ENCODE data around the gene NBEA. TPM values are rescaled to one million over a fixed set of nuclear protein-coding genes. Genes with fewer than 3 reads are reported as not detected.

Gene NBEA
- total RNA-seq, 1 donor from 2014 or later: 6.6 TPM

DNA sequence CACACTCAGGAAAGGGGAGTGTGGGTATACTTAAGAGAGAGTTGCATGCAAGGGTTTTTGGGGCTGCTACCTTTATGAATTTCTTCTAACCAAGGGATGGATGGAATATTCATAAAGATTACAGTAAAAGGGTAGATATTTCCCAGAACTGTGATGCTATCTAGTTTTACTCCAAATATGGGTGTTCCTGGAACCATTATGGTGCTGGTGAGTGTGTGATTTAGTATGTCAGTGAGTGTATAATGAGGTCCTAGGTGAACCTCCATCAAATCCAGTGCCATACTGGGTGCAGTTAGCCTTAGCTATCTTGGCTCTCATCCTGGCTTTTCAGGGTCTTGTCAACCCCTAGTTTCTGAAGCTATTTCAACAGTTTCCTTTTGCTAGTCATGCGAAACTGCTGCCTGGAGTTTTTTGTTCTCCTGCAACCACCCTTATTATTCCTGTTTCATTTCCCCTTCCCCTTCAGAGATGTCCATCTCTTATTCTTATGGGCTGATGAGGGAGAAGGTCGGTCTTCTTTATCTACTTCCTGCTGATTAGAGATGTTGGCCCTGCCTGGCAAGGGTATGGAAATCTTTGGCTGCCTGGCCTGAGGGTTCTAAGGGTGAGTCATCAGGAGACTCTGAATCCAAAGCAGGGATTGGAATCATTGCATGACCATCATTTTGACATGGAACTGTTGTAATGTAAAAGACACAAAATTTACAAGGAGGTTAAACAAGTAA lies 202.3 kb downstream of the NBEA start:
- no peak for ATAC-seq
- H3K27me3 ChIP-seq (ENCODE audit: low read depth): no peaks in the 10 kb centered on the region

GRCh38 chr13:35146686-35147085 lies 204.6 kb downstream of the NBEA start:
- no peaks in the 10 kb centered on the region for H3K4me1 ChIP-seq
- TF ChIP-seq CTCF (IDR thresholded peaks at IDR 0.05): no peak
- no peaks in the 10 kb centered on the region for H3K36me3 ChIP-seq
- ATAC-seq (no peak), DNase-seq (no peak)
- no peak overlapping the region for H3K4me3 ChIP-seq
- intact Hi-C loops (cut with DNase I): no loop called here
- no peak overlapping the region for H3K27ac ChIP-seq
- no peaks in the 10 kb centered on the region for H3K27me3 ChIP-seq (ENCODE audit: low read depth)
- no peaks in the 10 kb centered on the region for H3K9me3 ChIP-seq

More for the DNA sequence above, 202.3 kb downstream of the NBEA start:
- no peak overlapping the region for H3K27ac ChIP-seq
- H3K36me3 ChIP-seq: no peaks in the 10 kb centered on the region
- no peak overlapping the region for H3K4me3 ChIP-seq
- no peaks in the 10 kb centered on the region for H3K4me1 ChIP-seq
- intact Hi-C loops (cut with DNase I): no loop called here
- no peak for DNase-seq
- H3K9me3 ChIP-seq: no peaks in the 10 kb centered on the region
- TF ChIP-seq CTCF (IDR thresholded peaks at IDR 0.05): no peak

DNA sequence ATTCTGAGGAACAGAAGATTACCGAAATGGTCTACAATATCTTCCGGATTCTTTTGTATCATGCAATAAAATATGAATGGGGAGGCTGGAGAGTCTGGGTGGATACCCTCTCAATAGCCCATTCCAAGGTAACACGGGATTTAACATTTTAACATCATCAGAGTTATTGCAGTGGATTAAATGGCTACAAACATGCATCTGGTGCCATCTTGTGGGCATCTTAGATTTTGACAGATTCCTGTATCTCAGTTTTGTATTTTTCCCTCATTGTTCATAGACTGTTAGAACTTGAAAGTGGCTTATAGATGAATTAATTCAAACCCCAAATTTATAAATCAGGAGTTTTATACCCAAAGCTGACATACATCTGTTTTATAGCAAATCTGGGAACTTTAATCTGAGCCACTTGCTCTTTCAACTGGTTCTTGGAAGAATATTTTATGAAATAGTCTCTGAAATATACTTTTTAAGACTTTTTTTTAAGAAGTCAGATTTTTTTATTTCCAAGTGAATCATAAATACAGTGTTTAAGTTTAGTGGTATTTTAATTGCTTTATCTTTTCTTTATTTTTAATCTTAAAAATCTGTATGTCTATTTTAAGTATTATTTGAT lies 215.2 kb downstream of the NBEA start:
- Histone ChIP-seq H3K4me3 (no peak overlapping the region), H3K36me3 (no peaks in the 10 kb centered on the region), H3K27me3 (ENCODE audit: low read depth) (no peaks in the 10 kb centered on the region), H3K27ac (no peak overlapping the region), H3K4me1 (no peaks in the 10 kb centered on the region), H3K9me3 (no peaks in the 10 kb centered on the region)
- peak in 1 of 2 donors; percentile 74 for ATAC-seq
- intact Hi-C loops (cut with DNase I): no loop called here
- DNase-seq: no peak
- TF ChIP-seq CTCF (IDR thresholded peaks at IDR 0.05): peak; percentile 61

- no peak for DNase-seq
- Histone ChIP-seq H3K4me3 (no peak overlapping the region), H3K36me3 (no peaks in the 10 kb centered on the region), H3K27ac (no peak overlapping the region), H3K4me1 (no peaks in the 10 kb centered on the region), H3K9me3 (no peaks in the 10 kb centered on the region), H3K27me3 (ENCODE audit: low read depth) (no peaks in the 10 kb centered on the region)
- no peak for ATAC-seq
- TF ChIP-seq CTCF (IDR thresholded peaks at IDR 0.05): no peak
- intact Hi-C loops (cut with DNase I): no loop called here
These were observed 217.0 kb downstream of the NBEA start for GRCh38 chr13:35159041-35159440.

- Histone ChIP-seq H3K36me3 (no peaks in the 10 kb centered on the region), H3K27me3 (ENCODE audit: low read depth) (no peaks in the 10 kb centered on the region), H3K27ac (no peak overlapping the region), H3K9me3 (no peaks in the 10 kb centered on the region), H3K4me3 (no peak overlapping the region), H3K4me1 (no peaks in the 10 kb centered on the region)
- no peak for ATAC-seq
- DNase-seq: no peak
- TF ChIP-seq CTCF (IDR thresholded peaks at IDR 0.05): no peak
- intact Hi-C loops (cut with DNase I): loop anchor here (10.0 kb wide), 1 partner anchor 1216 kb away; no protein-coding TSS in a partner anchor
These were observed 218.8 kb downstream of the NBEA start for GRCh38 chr13:35160896-35161295.
